ENCODE data around the gene ELOVL3.
"Not testable (repeated sequence)": the region's sequence is repeated elsewhere in the genome, so short reads cannot be mapped to it uniquely, and the experiment has no call there.

ELOVL3 gene, protein sequence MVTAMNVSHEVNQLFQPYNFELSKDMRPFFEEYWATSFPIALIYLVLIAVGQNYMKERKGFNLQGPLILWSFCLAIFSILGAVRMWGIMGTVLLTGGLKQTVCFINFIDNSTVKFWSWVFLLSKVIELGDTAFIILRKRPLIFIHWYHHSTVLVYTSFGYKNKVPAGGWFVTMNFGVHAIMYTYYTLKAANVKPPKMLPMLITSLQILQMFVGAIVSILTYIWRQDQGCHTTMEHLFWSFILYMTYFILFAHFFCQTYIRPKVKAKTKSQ

DNA sequence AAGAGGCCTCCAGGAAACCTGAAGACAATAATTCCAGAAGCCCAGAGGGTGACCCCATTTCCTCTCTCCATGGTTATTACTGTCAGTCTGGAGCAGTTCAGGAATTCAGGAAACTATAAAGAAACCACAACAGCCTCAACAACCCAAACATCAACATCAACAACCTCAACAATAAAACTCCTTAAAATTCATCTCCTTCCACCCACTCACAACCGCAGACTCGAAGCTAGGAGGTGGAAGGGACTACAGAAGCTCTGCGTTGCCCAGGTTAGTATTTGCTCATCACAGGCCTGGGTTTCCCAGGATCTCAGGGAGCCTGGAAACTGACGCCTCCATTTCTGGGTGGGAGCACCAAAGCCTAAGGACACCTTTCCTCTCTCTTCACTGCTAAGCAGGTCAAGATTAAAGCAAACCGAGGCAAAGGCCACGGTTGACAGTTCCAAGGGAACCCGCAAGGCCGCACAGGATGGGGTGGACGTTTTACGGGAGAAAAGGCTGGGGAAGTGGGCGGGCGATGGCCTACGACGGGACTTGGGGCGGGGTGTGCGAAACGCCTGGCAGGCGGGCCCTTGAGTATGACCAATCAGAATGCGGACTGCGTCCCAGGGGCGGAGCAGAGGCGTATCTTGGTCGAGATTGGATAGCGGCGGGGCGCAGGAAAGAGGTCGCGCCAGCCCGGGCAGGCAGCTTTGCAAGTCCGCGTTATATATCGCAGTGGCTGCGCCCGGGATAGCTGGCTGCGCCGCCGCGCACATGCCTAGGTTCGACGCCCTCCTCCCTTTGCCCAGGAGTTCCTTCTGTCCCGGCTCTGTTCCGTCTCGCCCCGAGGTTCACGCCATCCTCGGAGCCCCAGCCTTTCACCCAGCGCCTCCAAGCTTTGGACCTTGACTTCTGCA lies at the start of gene ELOVL3:
ELOVL3 (plus strand) TSS at position 654 of the 896 bp plus-strand sequence. CDS start 250 bp downstream, outside the sequence.
- DNase-seq, result peak; percentile 79 to 90

DNA sequence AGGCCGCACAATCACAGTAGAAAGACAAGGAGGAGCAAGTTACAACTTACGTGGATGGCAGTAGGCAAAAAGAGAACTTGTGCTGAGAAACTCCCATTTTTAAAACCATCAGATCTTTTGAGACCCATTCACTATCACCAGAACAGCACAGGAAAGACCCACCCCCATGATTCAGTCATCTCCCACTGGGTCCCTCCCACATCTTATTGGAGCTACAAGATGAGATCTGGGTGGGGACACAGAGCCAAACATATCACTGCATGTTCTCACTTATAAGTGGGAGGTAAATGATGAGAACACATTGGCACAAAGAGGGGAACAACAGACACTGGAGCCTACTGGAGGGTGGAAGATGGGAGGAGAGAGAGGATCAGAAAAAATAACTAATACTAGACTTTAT lies 41.5 kb upstream of the ELOVL3 start:
- DNase-seq, result no peak

DNA sequence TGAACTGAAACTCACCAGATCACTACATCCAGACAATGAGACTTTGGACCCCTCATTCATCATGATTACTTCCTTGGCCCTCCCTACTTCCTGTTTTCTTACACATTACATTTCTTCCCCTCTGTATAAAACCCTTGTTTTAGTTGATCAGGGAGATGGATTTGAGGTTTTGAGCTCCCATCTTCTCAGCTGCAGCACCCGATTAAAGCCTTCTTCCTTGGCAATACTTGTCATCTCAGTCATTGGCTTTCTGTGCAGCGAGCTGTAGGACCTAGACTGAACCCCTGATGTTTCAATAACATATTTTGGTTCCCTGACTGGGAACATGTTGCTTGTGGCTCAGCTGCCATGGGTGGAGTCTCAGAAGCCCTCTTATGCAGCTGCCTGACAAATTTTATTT lies 40.8 kb upstream of the ELOVL3 start:
- DNase-seq, result no peak

DNA sequence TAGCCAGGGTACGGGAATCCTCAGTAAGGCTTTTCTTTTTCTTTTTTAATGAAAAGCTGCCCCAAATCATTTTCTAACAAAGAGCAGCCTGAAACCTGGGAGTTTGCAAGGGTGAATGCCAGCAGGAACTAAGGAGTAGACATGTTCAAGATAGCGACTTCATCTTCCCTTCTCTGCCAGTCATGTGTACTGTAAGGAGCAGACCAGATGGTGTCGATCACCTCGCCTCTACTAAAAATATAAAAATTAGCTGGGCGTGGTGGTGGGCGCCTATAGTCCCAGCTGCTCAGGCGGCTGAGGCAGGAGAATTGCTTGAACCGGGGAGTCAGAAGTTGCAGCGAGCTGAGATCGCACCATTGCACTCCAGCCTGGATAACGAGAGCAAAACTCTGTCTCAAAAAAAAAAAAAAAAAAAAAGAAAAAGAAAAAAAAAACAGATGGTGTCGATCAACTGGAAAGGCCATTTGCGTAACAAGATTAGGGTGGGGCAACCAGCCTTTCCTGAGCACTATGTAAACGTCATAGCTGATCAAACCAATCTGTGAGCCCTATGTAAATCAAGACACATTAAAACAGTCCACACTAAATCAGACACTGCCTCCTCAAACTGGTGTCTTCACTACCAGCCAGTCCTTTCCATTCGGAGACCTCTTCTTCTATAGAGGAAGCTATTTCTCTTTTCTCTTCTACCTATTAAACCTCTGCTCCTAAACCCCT lies 40.1 kb upstream of the ELOVL3 start:
- no peak for DNase-seq

DNA sequence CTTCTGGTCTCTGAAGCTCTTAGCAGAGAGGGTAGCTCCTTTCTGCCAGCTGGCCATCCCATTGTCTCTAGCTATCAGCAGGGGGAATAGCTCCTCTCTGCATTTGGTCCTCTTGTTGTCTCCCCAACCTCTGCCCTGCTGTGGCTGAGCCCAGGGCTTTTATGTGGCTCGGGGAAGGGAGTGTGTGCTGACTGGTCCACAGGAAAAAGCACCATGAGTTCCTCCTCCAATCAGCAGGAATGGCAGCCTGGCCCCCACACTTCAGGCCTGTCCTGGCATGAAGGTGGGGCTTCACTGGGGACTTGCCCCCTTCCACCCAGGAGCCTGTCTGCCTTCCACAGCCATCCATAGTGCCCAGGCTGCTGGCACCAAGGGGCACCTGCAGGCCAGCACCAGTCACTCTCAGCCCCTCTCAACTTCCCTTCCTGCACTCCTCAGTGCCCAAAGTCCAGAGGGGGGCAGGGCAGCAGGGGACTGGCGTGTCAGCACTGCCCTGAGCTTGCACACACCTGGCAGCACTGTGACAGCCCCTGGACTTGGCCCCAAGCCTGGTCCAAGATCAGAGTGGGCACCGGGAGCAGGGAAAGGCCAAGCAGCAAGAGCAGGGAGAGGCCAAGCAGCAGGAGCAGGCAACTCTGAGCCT lies 37.7 kb upstream of the ELOVL3 start:
- no peak for DNase-seq

DNA sequence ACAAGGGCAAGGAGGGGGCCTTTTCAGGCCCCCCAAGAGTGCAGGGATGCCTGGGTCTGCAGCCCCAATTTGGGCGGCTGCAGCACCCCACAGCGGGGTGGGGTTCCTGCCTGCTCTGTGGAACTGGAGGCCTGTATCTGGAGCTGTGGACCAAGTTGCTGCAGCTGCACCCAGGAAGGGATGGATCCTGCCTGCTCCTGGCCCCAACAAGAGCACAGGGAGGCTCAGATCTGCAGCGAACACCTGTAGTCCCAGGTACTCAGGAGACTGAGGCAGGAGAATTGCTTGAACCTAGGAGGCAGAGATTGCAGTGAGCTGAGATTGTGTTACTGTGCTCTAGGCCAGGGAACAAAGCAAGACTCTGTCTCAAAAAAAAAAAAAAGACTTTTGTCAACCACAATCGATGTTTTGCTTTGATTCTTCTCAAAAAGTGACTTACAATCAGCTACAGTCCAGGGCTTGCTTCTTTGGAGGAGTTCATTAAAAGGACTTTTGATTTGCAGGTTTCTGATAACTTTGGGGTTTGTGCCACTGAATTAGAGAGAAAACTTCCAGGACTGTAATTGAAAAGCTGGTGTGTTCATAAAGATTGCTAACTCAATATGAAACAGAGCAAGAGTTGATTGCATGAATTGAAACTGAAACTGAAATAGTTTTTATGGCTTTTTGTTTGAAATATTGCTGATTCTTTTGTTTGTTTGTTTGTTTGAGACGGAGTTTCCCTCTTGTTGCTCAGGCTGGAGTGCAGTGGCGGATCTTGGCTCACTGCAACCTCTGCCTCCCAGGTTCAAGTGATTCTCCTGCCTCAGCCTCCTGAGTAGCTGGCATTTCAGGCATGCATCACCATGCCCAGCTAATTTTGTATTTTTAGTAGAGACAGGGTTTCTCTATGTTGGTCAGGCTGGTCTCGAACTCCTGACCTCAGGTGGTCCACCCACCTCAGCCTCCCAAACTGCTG lies 36.9 kb upstream of the ELOVL3 start:
- not testable (repeated sequence) for DNase-seq

DNA sequence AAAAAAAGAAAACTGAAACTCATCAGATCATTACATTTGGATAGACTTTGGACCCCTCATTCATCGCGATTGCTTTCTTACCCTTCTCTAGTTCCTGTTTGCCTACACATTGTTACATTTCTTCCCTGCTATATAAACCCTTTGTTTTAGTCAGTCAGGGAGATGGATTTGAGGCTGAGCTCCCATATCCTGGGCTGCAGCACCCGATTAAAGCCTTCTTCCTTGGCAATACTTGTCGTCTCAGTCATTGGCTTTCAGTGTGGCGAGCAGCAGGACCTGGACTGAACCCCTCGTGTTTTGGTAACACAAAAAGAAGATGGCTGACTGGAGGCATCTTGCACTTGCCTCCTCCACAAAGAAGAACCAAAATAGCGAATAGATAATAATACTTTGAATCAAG lies 34.1 kb upstream of the ELOVL3 start:
- no peak for DNase-seq

DNA sequence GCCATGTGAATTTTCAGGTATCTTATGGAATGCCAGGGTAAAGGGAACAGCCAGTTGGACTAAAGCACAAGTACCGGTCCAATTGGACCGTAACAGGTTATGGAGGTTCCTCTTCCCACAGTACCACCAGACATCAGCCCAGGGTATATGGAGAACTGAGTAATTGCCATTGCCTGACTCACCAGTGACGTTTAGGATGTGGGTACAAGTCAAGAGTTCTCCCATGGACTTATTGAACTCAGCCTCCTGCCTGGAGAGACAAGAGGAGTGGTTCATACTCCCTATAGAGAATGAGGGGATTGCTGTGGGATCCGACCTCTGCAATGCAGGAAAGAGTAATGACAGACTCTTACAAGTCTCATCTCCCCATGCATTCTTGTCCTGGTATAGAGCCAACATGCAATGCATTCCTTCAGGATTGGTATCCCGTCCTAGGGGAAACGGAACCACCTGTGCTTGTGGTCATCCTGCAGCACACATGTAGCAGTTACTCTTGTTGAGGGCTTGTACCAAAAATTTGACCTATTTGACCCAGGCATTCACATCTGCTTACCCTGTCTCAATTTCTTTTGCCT lies 30.7 kb upstream of the ELOVL3 start:
- DNase-seq, result no peak

DNA sequence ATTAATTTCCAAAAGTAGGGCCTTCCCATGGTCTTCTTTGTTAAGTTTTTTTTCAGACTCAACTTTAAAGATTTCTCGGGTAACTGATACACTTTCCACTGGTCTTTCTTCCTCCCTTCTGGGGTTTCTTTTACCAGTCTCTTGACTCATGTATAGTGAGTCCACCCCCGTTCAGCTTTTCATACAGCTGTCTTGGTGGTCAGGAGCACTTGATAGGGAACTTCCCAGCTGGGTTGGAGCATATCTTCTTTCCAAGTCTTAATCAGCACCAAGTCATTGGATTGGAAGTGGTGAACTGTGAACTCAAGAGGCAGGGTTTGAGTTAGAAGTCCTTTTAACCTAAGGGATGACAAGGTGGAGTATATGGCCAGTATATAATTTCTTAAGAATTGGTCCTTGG lies 29.2 kb upstream of the ELOVL3 start:
- DNase-seq, result no peak

DNA sequence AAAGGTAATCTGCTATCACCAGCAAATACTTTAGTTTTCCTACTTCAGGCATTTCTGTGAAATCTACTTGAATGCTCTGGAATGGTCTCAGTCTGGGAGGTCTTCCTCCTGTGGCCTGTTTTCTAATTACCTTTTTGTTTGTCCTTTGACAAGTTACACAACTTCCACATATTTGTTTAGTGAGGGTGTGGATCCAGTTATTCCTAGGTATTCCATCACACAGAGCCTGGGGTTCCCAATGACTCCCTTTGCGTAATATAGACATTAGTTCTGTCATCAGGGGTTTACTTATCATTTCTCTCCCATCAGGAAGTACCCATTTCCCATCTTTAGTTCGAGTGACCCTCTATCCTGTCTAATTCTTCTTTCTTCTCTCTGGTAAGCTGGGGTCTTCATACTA lies 28.1 kb upstream of the ELOVL3 start:
- no peak for DNase-seq

DNA sequence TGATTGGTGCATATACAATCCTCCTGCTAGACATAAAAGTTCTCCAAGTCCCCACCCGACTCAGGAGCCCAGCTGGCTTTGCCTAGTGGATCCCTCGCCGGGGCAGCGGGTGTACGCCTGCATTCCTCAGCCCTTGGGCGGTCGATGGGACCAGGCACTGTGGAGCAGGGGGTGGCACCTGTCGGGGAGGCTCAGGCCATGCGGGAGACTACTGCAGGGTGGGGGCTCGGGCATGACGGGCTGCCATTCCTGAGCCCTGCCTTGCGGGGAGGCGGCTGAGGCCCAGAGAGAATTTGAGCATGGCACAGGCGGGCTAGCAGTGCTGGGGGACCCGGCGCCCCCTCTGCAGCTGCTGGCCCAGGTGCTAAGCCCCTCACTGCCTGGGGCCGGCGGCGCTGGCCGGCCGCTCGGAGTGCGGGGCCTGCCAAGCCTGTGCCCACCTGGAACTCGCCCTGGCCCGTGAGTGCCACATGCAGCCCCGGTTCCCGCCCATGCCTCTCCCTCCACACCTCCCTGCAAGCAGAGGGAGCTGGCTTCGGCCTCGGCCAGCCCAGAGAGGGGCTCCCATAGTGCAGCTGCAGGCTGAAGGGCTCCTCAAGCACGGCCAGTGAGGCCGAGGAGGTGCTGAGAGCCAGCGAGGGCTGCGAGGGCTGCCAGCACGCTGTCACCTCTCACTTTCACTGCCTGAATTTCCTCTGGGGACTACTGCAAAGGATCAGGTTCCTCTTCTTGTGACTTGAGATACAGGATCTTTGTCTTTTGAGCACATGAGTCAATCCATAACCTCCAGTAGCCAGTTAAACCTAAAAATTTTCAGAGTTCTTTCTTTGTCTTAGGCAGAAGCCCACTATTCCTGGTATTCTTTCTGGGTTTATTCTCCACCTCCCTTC lies 25.1 kb upstream of the ELOVL3 start:
- no peak for DNase-seq

DNA sequence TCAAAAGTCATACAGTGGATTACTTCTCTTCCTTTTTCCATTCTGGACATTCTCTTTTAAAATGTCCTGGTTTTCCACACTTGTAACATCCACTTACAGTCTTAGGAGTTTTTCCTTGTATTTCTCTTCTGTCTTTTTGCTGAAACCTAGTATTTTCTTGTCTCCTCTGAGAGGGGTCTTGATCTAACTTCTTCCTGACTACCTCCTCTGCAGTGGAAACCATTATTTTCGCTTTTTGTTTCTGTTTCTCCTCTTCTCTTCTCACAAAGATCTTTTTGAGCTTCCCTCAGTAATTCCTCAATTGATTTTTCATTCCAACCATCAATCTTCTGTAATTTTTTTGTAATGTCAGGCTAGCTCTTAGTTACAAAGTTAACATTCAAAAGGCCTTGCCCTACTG lies 23.7 kb upstream of the ELOVL3 start:
- DNase-seq, result no peak

DNA sequence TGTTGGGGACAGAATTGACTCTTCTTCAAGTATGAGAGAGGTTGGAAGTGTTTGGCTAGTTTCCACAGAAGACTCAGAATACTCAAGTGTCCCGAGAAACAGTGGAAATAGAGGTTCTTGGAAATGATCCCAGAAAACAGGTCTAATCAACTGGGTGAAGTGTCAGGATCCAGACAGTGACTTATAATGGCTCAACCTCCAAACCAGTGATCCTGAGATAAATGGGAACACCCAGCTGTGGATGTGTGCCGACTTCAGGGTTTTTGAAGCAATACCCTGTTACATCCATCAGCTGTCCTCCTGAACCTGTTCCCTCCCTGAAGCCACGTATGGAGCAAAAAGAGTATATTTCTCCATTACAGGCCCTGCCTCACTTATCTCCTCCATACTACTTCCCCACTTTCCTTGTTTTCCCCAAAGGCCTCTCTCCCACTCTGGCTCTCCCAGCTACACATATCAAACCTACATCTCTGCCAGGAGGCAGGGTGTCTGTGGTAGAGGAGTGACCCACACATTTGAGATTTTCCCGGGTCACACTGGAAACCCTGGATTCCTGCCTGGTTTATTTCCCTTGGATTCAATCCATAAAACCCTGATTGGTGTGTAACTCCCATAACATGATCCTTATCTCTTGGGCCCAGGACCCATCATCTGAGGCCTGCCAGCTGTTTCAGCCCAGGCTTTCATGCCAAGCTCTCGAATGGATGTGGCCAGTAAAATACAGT lies 17.6 kb upstream of the ELOVL3 start:
- DNase-seq, result no peak

DNA sequence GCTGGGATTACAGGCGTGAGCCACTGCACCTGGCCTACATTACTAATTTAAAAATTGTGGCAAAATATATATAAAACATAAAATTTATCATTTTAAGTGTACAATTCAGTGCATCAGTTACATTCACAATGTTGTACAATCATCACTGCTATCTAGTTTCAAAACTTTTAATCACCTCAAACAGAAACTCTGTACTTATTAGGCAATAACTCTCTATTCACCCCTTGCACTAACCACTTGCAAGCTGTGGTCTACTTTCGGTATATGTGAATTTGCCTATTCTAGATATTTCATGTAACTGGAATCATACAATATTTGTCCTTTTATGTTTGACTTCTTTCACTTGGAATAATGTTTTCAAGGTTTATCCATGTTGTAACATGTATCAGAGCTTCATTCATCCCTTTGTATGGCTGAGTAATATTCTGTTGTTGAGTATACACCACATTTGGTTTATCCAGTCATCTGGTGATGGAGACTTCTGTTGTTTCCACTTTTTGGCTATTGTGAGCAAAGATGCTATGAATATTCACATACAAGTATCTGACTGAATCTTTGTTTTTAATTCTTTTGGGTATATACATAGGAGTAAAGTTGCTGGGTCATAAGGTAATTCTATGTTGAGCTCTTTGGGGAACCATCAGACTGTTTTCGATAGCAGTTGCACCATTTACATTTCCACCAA lies 14.3 kb upstream of the ELOVL3 start:
- DNase-seq, result no peak

DNA sequence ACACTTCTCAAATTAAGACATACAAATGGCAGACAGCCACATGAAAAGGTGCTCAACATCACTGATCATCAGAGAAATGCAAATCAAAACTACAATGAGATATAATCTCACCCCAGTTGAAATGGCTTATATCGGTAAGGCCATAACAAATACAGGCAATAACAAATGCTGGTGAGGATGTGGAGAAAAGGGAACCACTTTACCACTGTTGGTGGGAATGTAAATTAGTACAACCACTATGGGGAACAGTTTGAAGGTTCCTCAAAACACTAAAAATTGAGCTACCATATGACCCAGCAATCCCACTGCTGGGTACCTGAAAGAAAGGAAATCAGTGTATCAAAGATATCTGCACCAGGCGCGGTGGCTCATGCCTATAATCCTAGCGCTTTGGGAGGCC lies 12.5 kb upstream of the ELOVL3 start:
- not testable (repeated sequence) for DNase-seq

DNA sequence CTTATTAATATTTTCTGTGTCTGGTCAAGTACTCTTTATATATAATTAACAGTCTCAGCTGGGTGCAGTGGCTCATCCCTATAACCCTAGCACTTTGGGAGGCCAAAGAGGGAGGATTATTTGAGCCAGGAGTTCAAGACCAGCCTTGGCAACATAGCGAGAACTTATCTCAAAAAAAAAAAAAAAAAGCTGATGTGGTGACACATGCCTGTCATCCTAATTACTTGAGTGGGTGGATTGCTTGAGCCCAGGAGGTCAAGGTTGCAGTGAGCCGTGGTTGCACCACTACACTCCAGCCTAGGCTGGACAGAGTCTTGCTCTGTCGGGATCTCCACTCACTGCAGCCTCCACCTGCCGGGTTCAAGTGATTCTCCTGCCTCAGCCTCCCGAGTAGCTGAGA lies 6.7 kb upstream of the ELOVL3 start:
- DNase-seq, result no peak

DNA sequence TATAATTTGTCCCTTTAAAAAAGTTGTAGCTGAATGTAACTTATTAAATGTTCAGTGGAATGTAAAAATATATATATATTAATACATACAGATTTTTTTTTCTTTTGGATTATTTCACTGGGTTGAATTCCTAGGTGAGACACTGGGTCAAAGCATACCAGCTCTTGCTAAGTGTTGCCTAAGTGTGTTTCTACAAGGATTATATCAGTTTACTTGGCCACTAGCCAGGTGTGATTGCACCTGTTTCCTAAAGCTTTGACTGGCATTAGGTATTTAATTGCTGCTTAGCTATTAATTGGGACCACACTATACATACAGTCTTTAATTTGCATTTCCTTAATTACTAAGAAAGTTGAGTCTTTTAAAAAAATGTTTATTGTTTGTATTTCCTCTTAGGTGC lies 5.5 kb upstream of the ELOVL3 start:
- no peak for DNase-seq

DNA sequence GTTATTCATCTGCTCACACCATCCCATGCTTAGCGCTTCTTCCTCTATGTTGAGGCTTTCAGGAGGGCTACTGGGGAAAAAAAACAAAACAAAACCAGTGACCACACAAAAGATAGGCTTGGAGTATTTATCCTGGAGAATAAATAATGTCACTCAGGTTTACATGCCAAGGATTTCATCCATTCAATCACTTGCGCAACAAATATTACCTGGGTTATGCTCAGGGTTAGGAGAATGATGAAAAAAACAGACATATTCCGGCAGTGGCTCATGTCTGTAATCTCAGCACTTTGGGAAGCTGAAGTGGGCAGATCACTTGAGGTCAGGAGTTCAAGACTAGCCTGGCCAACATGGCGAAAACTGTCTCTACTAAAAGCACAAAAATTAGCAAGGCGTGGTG lies 3.3 kb upstream of the ELOVL3 start:
- no peak for DNase-seq

DNA sequence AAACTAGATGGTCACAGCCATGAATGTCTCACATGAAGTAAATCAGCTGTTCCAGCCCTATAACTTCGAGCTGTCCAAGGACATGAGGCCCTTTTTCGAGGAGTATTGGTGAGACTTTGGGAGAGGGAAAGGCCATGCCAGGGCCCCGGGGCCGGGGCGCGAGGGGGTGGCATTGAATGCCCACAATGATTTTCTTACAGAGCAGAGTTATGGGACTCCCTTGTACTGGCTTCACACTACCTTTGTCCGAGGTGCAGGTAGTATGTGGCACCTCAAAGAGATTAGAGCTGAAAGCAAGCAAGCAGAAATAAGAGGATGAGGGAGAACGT lies 407 bp downstream of the ELOVL3 start:
- DNase-seq, result no peak

Data from NCI-H446 (cell line).